HG03469 (cell line): ENCODE measurements around the gene FAM120B.
"Not testable (repeated sequence)": the region's sequence is repeated elsewhere in the genome, so short reads cannot be mapped to it uniquely, and the experiment has no call there.

Source experiments
- ATAC-seq: cut with Tn5 transposase; IDR thresholded peaks from one replicate; pipeline ENCODE4 v1.9.1; 2021; ENCODE audit warnings: mild to moderate bottlenecking, moderate library complexity, moderate number of reproducible peaks; ENCODE audit not compliant: unreplicated experiment

FAM120B gene

GRCh38 chr6:170306324-170307079, at the start of gene FAM120B:
FAM120B (plus strand) TSS chr6:170306758; CDS start chr6:170317391, 10,633 bp downstream.
- ATAC-seq, result peak; percentile 94

GRCh38 chr6:170257376-170257775, 49.2 kb upstream of the FAM120B start:
- ATAC-seq, result no peak

GRCh38 chr6:170258407-170258806, 48.2 kb upstream of the FAM120B start:
- ATAC-seq, result no peak

- ATAC-seq, result no peak
Observed at GRCh38 chr6:170259278-170259677, 47.3 kb upstream of the FAM120B start.

- no peak for ATAC-seq
Observed at GRCh38 chr6:170260686-170261085, 45.9 kb upstream of the FAM120B start.

- no peak for ATAC-seq
Observed at GRCh38 chr6:170261643-170262488, 44.7 kb upstream of the FAM120B start.

GRCh38 chr6:170262489-170263088, 44.0 kb upstream of the FAM120B start:
- ATAC-seq, result no peak

GRCh38 chr6:170263410-170263809, 43.1 kb upstream of the FAM120B start:
- no peak for ATAC-seq

- ATAC-seq, result no peak
Observed at GRCh38 chr6:170264086-170264485, 42.5 kb upstream of the FAM120B start.

GRCh38 chr6:170264644-170265043, 41.9 kb upstream of the FAM120B start:
- not testable (repeated sequence) for ATAC-seq

GRCh38 chr6:170265655-170266054, 40.9 kb upstream of the FAM120B start:
- no peak for ATAC-seq

- no peak for ATAC-seq
Observed at GRCh38 chr6:170266061-170266825, 40.3 kb upstream of the FAM120B start.

- no peak for ATAC-seq
Observed at GRCh38 chr6:170267688-170268087, 38.9 kb upstream of the FAM120B start.

- no peak for ATAC-seq
Observed at GRCh38 chr6:170268216-170269129, 38.1 kb upstream of the FAM120B start.

GRCh38 chr6:170269151-170269845, 37.3 kb upstream of the FAM120B start:
- ATAC-seq, result no peak

GRCh38 chr6:170269846-170270541, 36.6 kb upstream of the FAM120B start:
- ATAC-seq, result no peak

GRCh38 chr6:170270984-170271593, 35.5 kb upstream of the FAM120B start:
- ATAC-seq, result no peak

GRCh38 chr6:170271771-170272314, 34.7 kb upstream of the FAM120B start:
- peak; percentile 98 for ATAC-seq
